Mesodermal cell (in vitro differentiated cells): ENCODE measurements around the gene KRT81.

Source experiments
- H3K27ac ChIP-seq: 2 replicates; pipeline ENCODE4 v1.7.0; 2013; ENCODE audit warnings: mild to moderate bottlenecking, low read depth, low read length, moderate library complexity; ENCODE audit not compliant: severe bottlenecking
- H3K36me3 ChIP-seq: 2 replicates; pipeline ENCODE4 v1.7.1; 2013; ENCODE audit warnings: mild to moderate bottlenecking, low read length, moderate library complexity; ENCODE audit not compliant: control insufficient read depth, insufficient read depth
- H3K4me1 ChIP-seq: one replicate; pipeline ENCODE4 v1.7.1; 2013; ENCODE audit warnings: mild to moderate bottlenecking, low read length; ENCODE audit not compliant: insufficient read depth, control insufficient read depth, poor library complexity, severe bottlenecking
- H3K4me3 ChIP-seq: 2 replicates; pipeline ENCODE4 v1.7.0; 2013; ENCODE audit warnings: low read length, control low read depth, mild to moderate bottlenecking; ENCODE audit not compliant: insufficient read depth, poor library complexity, severe bottlenecking; ENCODE audit errors: extremely low read depth
- H3K9me3 ChIP-seq: 2 replicates; pipeline ENCODE4 v1.7.1; 2013; ENCODE audit warnings: mild to moderate bottlenecking, low read length, moderate library complexity; ENCODE audit not compliant: control insufficient read depth
- WGBS, 2 experiments: methylation state at CpG; one replicate each; pipeline ENCODE4 v1.1.5; 2013; ENCODE audit warnings: missing lambda C conversion rate in 2 of 2; ENCODE audit not compliant: insufficient coverage in 2 of 2; 5-methylcytosine and 5-hydroxymethylcytosine counted together

The KRT81 gene

GRCh38 chr12:52238207-52238840, 53.0 kb downstream of the KRT81 start:
- no peaks in the 10 kb centered on the region for H3K36me3 ChIP-seq
- no peak overlapping the region for H3K4me3 ChIP-seq
- H3K4me1 ChIP-seq = peaks cover 4% of the 10 kb centered on the region
- WGBS, 2 experiments = 83 to 90% methylated on average over 3 to 4 of the region's 4 CpGs
- no peaks in the 10 kb centered on the region for H3K9me3 ChIP-seq
- no peak overlapping the region for H3K27ac ChIP-seq

- Histone ChIP-seq H3K4me3 (no peak overlapping the region), H3K9me3 (no peaks in the 10 kb centered on the region), H3K36me3 (no peaks in the 10 kb centered on the region), H3K4me1 (peaks cover 16% of the 10 kb centered on the region), H3K27ac (no peak overlapping the region)
- 88 to 89% methylated on average over 1 to 2 of the region's 3 CpGs for WGBS, 2 experiments
Observed at GRCh38 chr12:52236386-52237050, 54.8 kb downstream of the KRT81 start.
